ENCODE data around the gene TMBIM4. TPM values are rescaled to one million over a fixed set of nuclear protein-coding genes. Genes with fewer than 3 reads are reported as not detected.

The TMBIM4 gene
- total and polyA plus RNA-seq, 2 donors (not counting 3 experiments of a cell fraction or from before 2014, with no cell fraction given): 74.1 to 370 TPM

GRCh38 chr12:66152732-66153131, 17.1 kb downstream of the TMBIM4 start:
- dilution Hi-C loops (cut with MboI; ENCODE audit: extremely low pct_ligation_motif_present, low sequenced_read_pairs) (no loop called here), intact Hi-C loops (cut with micrococcal nuclease) (loop anchor here (1.0 kb wide), 1 partner anchor 17 kb away; the partner anchor contains the start of gene TMBIM4)
- Histone ChIP-seq H3K4me2 (ENCODE audit: insufficient read depth, low read length) (peak overlapping the region; percentile 51), H4K20me1 (replicated peaks; ENCODE audit: control insufficient read depth, extremely low read depth, insufficient read depth, low read length) (peaks cover 2% of the 10 kb centered on the region), H3K36me3 (ENCODE audit: control insufficient read depth in 2 of 2, extremely low read depth in 1 of 2, insufficient read depth in 2 of 2, low read length in 2 of 2) (no peaks in the 10 kb centered on the region), H3K4me1 (ENCODE audit: control insufficient read depth, extremely low read depth, insufficient read depth, low read length) (peaks cover 16% of the 10 kb centered on the region), H3K79me2 (ENCODE audit: control insufficient read depth, insufficient read depth, low read length) (peaks cover 4% of the 10 kb centered on the region), H3K4me3 (replicated peaks in 1 of 3; ENCODE audit: insufficient read depth in 1 of 3, low read depth in 1 of 3, low read length in 3 of 3) (no peak overlapping the region), H2AFZ (ENCODE audit: low read depth, low read length) (no peak overlapping the region), H3K9me3 (replicated peaks; ENCODE audit: control insufficient read depth, insufficient read depth, low read length) (no peaks in the 10 kb centered on the region), H3K9ac (replicated peaks; ENCODE audit: extremely low read depth, insufficient read depth, low read length) (no peak overlapping the region), H3K27ac (ENCODE audit: insufficient read depth, low read depth, low read length) (peak overlapping the region; percentile 29), H3K9me1 (replicated peaks; ENCODE audit: control insufficient read depth, extremely low read depth, insufficient read depth, low read length) (no peaks in the 10 kb centered on the region), H3K27me3 (ENCODE audit: control insufficient read depth in 2 of 2, insufficient read depth in 2 of 2, low read length in 2 of 2) (no peaks in the 10 kb centered on the region)
- CTCF ChIA-PET: interaction anchor here (0.7 to 1.3 kb wide), 3 partner anchors 9 to 20 kb away, joined by 3 read pairs; partner anchors contain the start of gene TMBIM4
- FAIRE-seq (no peak), DNase-seq (ENCODE audit: low read depth, low spot score) (peak; percentile 26)
- POLR2A ChIA-PET: no interaction called here
- BruUV-seq (replicated peaks): no TSS peak
- TF ChIP-seq CTCF (IDR thresholded peaks at IDR 0.05; ENCODE audit: extremely low read depth in 1 of 2, insufficient read depth in 1 of 2, low read depth in 1 of 2, low read length in 2 of 2): no peak
- peak; percentile 72 for TF ChIP-seq FOS (IDR thresholded peaks at IDR 0.05; ENCODE audit: borderline replicate concordance, insufficient read depth, low read length)
- no peak for TF ChIP-seq MYC (IDR thresholded peaks at IDR 0.05; ENCODE audit: low read depth, low read length)
- TF ChIP-seq POLR2A (IDR thresholded peaks at IDR 0.05; ENCODE audit: low read depth, low read length): no peak

- POLR2A ChIA-PET: no interaction called here
- H2AFZ ChIP-seq (ENCODE audit: low read depth, low read length): no peak overlapping the region
- H3K27ac ChIP-seq (ENCODE audit: insufficient read depth, low read depth, low read length): no peak overlapping the region
- H3K9me1 ChIP-seq (replicated peaks; ENCODE audit: control insufficient read depth, extremely low read depth, insufficient read depth, low read length): no peaks in the 10 kb centered on the region
- peaks cover 4% of the 10 kb centered on the region for H3K79me2 ChIP-seq (ENCODE audit: control insufficient read depth, insufficient read depth, low read length)
- H3K4me2 ChIP-seq (ENCODE audit: insufficient read depth, low read length): peak overlapping the region; percentile 11
- H4K20me1 ChIP-seq (replicated peaks; ENCODE audit: control insufficient read depth, extremely low read depth, insufficient read depth, low read length): peaks cover 2% of the 10 kb centered on the region
- no peak overlapping the region for H3K9ac ChIP-seq (replicated peaks; ENCODE audit: extremely low read depth, insufficient read depth, low read length)
- TF ChIP-seq FOS (IDR thresholded peaks at IDR 0.05; ENCODE audit: borderline replicate concordance, insufficient read depth, low read length) (no peak), POLR2AphosphoS5 (IDR thresholded peaks at IDR 0.05; ENCODE audit: insufficient read depth, low read depth, low read length) (no peak), POLR2A (IDR thresholded peaks at IDR 0.05; ENCODE audit: low read depth, low read length) (no peak), MAX (IDR thresholded peaks at IDR 0.05; ENCODE audit: insufficient read depth, insufficient read length) (no peak), CTCF (IDR thresholded peaks at IDR 0.05; ENCODE audit: extremely low read depth in 1 of 2, insufficient read depth in 1 of 2, low read depth in 1 of 2, low read length in 2 of 2) (no peak), GATA2 (IDR thresholded peaks at IDR 0.05; ENCODE audit: insufficient read depth, insufficient read length, low read depth, low read length) (no peak), JUN (IDR thresholded peaks at IDR 0.05; ENCODE audit: borderline replicate concordance, insufficient read depth, insufficient read length, low read depth) (no peak), MYC (IDR thresholded peaks at IDR 0.05; ENCODE audit: low read depth, low read length) (no peak), EZH2 (IDR thresholded peaks at IDR 0.05; ENCODE audit: borderline replicate concordance, low read depth, low read length, severe bottlenecking) (no peak)
- DNase-seq (ENCODE audit: low read depth, low spot score) (peak; percentile 26), FAIRE-seq (no peak)
- H3K9me3 ChIP-seq (replicated peaks; ENCODE audit: control insufficient read depth, insufficient read depth, low read length): no peaks in the 10 kb centered on the region
- CTCF ChIA-PET: interaction anchor here (1.0 to 1.8 kb wide), 4 partner anchors 9 to 120 kb away, joined by 3 to 7 read pairs (median 3); no protein-coding TSS in a partner anchor
- H3K36me3 ChIP-seq (ENCODE audit: control insufficient read depth in 2 of 2, extremely low read depth in 1 of 2, insufficient read depth in 2 of 2, low read length in 2 of 2): no peaks in the 10 kb centered on the region
- BruUV-seq (replicated peaks): no TSS peak
- H3K27me3 ChIP-seq (ENCODE audit: control insufficient read depth in 2 of 2, insufficient read depth in 2 of 2, low read length in 2 of 2): no peaks in the 10 kb centered on the region
- H3K4me3 ChIP-seq (replicated peaks in 1 of 3; ENCODE audit: insufficient read depth in 1 of 3, low read depth in 1 of 3, low read length in 3 of 3): no peak overlapping the region
- intact Hi-C loops (cut with micrococcal nuclease): loop anchor here (5.0 kb wide), 1 partner anchor 557 kb away; no protein-coding TSS in a partner anchor
- H3K4me1 ChIP-seq (ENCODE audit: control insufficient read depth, extremely low read depth, insufficient read depth, low read length): peaks cover 24% of the 10 kb centered on the region
- dilution Hi-C loops (cut with MboI; ENCODE audit: extremely low pct_ligation_motif_present, low sequenced_read_pairs): no loop called here
Measured at GRCh38 chr12:66149702-66150398, 19.9 kb downstream of the TMBIM4 start.
